HL-60 (cell line): ENCODE data around the gene ARR3.

ENCODE experiments used
- GABPA ChIP-seq: IDR thresholded peaks from 2 replicates; pipeline ENCODE4 v1.6.1; 2012; ENCODE audit warnings: low read depth
- POLR2AphosphoS5 ChIP-seq: IDR thresholded peaks from 2 replicates; pipeline ENCODE4 v1.6.1; 2012; ENCODE audit warnings: low read depth
- TF ChIP-seq, protein P1 (sequence below): IDR thresholded peaks from one replicate; pipeline ENCODE4 v1.5.1; 2011; ENCODE audit warnings: low read length, control low read depth, inconsistent platforms; ENCODE audit not compliant: insufficient read depth
- TF ChIP-seq, protein P2 (sequence below): IDR thresholded peaks from 2 replicates; pipeline ENCODE4 v1.6.1; 2012; ENCODE audit warnings: low read depth; ENCODE audit not compliant: insufficient replicate concordance

DNA sequence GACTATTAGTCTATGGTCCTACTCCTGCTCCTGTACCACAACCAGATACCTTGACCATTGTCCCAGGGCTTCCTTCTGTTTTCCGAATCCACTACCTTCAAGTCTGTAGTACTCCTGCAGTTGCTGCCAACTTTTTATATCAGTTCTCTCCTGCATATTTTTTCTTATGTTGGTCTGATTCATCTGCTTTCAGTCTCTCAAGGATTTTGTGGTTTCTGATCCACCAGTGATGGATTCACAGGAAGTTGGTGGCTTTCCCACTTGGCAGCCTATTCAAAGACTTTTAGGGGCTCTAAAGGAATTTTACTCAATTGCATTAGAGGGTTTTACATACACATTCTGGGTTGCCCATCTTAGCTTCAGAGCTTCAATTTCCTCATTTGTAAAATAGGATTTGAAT is 45.4 kb downstream of the ARR3 start:
- TF ChIP-seq, protein P1, sequence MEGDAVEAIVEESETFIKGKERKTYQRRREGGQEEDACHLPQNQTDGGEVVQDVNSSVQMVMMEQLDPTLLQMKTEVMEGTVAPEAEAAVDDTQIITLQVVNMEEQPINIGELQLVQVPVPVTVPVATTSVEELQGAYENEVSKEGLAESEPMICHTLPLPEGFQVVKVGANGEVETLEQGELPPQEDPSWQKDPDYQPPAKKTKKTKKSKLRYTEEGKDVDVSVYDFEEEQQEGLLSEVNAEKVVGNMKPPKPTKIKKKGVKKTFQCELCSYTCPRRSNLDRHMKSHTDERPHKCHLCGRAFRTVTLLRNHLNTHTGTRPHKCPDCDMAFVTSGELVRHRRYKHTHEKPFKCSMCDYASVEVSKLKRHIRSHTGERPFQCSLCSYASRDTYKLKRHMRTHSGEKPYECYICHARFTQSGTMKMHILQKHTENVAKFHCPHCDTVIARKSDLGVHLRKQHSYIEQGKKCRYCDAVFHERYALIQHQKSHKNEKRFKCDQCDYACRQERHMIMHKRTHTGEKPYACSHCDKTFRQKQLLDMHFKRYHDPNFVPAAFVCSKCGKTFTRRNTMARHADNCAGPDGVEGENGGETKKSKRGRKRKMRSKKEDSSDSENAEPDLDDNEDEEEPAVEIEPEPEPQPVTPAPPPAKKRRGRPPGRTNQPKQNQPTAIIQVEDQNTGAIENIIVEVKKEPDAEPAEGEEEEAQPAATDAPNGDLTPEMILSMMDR = no peak
- no peak for TF ChIP-seq POLR2AphosphoS5
- TF ChIP-seq, protein P2, sequence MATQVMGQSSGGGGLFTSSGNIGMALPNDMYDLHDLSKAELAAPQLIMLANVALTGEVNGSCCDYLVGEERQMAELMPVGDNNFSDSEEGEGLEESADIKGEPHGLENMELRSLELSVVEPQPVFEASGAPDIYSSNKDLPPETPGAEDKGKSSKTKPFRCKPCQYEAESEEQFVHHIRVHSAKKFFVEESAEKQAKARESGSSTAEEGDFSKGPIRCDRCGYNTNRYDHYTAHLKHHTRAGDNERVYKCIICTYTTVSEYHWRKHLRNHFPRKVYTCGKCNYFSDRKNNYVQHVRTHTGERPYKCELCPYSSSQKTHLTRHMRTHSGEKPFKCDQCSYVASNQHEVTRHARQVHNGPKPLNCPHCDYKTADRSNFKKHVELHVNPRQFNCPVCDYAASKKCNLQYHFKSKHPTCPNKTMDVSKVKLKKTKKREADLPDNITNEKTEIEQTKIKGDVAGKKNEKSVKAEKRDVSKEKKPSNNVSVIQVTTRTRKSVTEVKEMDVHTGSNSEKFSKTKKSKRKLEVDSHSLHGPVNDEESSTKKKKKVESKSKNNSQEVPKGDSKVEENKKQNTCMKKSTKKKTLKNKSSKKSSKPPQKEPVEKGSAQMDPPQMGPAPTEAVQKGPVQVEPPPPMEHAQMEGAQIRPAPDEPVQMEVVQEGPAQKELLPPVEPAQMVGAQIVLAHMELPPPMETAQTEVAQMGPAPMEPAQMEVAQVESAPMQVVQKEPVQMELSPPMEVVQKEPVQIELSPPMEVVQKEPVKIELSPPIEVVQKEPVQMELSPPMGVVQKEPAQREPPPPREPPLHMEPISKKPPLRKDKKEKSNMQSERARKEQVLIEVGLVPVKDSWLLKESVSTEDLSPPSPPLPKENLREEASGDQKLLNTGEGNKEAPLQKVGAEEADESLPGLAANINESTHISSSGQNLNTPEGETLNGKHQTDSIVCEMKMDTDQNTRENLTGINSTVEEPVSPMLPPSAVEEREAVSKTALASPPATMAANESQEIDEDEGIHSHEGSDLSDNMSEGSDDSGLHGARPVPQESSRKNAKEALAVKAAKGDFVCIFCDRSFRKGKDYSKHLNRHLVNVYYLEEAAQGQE = no peak
- no peak for TF ChIP-seq GABPA
